Erythroblast (primary cell): ENCODE results near the gene KLF16.
A peak's percentile ranks its signal among the peaks of the same experiment; 100 is the strongest.

ENCODE experiments used
- DNase-seq, 2 experiments: peaks; one replicate each; lab custom pipeline; 2025; lab: John Stamatoyannopoulos, UW
- GATA1 ChIP-seq: IDR thresholded peaks from 2 replicates; pipeline ENCODE4 v1.6.1; 2011; ENCODE audit warnings: low read depth, mild to moderate bottlenecking, control low read depth, low read length, moderate library complexity
- POLR2A ChIP-seq: IDR thresholded peaks from 2 replicates; pipeline ENCODE4 v1.6.1; 2011; ENCODE audit warnings: mild to moderate bottlenecking, low read length

The KLF16 gene

DNA sequence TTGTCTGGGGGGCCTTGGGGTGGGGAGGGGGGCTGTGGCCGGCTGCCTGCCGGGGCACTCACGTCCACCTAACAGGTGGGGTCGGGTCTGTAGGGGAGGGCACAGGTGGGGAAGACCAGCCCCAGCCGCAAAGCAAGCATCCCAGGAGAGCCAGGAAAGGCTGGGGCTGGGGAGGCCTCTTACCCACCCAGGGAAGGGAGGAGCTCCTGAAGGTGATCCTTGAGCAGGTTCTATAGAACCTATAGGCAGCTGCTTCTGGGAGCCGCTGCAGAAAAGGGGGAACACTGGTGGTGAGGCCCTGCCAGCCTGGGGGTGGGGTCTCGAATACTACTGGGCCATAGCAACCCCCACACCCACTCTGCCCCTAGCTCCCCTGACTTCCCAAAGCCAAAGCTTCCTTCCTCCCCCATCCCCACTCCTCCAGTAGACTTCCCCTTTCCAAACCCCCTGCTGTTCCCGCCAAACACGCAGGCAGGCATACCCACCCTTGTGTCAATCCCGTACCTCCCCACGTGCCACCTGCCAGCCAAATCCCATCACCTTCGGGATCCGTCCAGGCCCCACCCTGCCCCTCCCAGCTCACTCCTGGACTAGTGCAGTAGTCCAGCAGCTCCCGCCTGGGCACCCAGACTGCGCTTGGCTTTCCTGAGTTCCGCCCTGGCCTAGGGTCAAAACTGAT is 5.6 kb downstream of the KLF16 start:
- no peak for TF ChIP-seq GATA1
- TF ChIP-seq POLR2A = no peak
- DNase-seq = no peak

GRCh38 chr19:1856698-1857603 is 6.4 kb downstream of the KLF16 start:
- TF ChIP-seq GATA1 (no peak), POLR2A (no peak)
- peak; percentile 82 to 89 for DNase-seq

DNA sequence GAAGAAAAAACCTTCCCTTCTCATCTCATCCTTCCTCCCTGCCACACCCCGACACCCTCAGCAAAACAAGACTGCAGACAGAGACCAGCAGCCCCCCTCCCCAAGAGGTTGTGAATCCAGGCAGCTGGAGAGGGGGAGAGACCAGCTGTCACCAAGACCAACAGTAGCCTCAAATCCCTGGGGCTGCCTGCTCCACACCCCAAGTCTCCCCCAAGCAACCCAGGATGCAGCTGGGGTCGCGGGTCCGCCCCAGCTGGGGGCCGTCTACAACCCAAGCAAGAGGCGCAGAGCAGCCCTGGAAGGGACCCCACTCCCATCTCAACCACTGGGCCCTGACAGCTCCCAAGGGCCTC is 7.1 kb downstream of the KLF16 start:
- TF ChIP-seq POLR2A = no peak
- no peak for TF ChIP-seq GATA1
- DNase-seq = no peak

- TF ChIP-seq GATA1 (no peak), POLR2A (peak; percentile 49)
- peak in 1 of 2 experiments; percentile 69 for DNase-seq
Observed at GRCh38 chr19:1855828-1856255, 7.5 kb downstream of the KLF16 start.

DNA sequence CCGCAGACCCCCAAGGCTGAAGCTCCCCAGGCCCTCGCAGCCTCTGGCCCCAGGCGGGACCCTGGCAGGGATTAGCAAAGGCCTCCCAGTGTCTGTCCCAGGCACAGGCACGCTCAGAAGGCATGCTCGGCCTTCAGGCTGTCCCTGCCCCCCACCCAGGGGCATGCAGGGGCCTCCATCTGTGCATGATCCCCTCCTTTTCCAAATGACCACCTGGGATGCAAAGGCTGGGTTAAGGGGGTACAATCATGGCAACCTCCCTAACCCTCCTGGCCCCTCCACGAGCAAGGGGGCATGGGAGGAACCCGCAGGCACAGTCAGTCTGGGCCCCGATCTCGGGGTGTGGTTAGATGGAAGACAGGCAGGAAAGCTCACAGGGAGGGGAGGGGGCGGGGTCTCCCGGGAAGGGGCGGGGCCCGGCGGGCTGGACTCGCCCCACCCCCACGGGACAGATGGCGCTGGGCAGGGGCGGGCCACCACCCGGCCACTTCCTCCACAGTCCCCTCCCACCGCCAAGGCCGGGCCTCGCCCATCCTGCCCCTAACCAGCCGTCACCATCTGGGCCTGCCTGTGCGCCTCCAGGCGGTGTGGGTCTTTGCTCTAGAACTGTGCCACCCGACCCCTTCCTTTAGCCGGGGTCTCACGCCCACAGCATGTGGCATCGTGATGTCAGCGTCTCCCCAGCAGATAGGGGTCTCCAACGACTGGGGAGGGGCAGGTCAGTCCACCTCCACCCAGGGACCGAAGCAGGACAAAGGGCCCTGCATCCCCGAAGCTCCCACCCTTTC is 8.1 kb downstream of the KLF16 start:
- TF ChIP-seq GATA1 (no peak), POLR2A (peak; percentile 85)
- peak; percentile 97 to 98 for DNase-seq

- TF ChIP-seq POLR2A = no peak
- no peak for TF ChIP-seq GATA1
- DNase-seq = peak; percentile 73 to 80
Observed at GRCh38 chr19:1854542-1855039, 8.8 kb downstream of the KLF16 start.

DNA sequence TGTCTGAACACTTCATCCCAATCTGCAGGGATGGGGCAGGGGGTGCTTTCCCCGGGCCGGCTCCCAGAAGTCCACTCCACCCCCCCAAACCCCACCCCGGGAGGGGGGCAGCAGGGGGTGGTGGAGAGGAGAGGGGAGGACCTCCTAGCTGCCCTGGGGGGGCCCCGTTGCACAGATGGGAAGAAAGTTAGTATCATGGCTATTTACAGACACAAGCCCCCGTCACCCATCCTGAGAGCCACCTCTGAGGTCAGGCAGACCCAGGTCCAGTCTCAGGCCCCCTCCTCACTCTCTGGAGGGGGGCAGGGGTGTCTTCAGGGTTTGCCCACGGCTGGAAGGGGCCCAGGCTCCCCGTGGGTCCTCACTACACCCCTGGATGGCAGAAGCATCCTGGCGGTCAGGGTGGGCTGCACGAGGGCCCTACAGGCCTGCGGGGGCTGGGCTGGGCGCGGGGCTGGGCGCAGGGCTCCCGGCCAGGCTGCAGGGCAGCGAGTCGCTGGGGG is 9.3 kb downstream of the KLF16 start:
- DNase-seq = no peak
- TF ChIP-seq GATA1 (no peak), POLR2A (no peak)

GRCh38 chr19:1853295-1854038 is 9.9 kb downstream of the KLF16 start:
- DNase-seq = peak; percentile 93 to 95
- no peak for TF ChIP-seq GATA1
- no peak for TF ChIP-seq POLR2A

DNA sequence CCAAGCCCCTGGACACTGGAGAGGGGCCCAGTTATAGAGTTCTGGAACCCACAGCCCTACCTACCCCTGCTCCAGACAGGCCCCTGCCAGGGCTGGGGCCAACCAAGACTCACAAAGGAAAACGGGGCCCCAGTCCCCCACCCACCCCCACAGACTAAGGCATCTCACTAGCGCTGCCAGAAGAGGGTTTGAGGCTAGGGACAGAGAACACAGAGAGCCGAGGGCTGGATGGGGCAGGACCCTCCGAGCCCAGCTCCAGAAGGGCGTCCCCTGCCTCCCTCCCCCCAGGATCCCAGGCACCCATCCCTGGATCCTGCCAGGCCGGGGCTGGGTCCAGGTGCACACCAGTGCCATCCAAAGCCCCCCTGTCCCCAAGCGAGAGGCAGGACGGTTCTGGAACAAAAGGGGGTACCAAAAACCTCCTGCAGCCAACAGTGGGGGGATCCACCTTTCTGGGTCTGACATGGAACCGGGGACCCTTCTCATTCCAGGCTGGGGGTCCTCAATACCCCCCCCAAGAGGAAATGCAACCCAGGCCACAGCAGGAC is 10.7 kb downstream of the KLF16 start:
- DNase-seq = no peak
- TF ChIP-seq POLR2A (no peak), GATA1 (no peak)

GRCh38 chr19:1851654-1852580 is 11.5 kb downstream of the KLF16 start:
- no peak for TF ChIP-seq POLR2A
- no peak for TF ChIP-seq GATA1

More at GRCh38 chr19:1851654-1852580, 11.5 kb downstream of the KLF16 start:
- peak; percentile 65 to 76 for DNase-seq
